ENCODE data around the gene VASH1. TPM values are rescaled to one million over a fixed set of nuclear protein-coding genes. Genes with fewer than 3 reads are reported as not detected.

The VASH1 gene
- total RNA-seq = 1 to 10 TPM; 2.6 to 3.3 TPM

DNA sequence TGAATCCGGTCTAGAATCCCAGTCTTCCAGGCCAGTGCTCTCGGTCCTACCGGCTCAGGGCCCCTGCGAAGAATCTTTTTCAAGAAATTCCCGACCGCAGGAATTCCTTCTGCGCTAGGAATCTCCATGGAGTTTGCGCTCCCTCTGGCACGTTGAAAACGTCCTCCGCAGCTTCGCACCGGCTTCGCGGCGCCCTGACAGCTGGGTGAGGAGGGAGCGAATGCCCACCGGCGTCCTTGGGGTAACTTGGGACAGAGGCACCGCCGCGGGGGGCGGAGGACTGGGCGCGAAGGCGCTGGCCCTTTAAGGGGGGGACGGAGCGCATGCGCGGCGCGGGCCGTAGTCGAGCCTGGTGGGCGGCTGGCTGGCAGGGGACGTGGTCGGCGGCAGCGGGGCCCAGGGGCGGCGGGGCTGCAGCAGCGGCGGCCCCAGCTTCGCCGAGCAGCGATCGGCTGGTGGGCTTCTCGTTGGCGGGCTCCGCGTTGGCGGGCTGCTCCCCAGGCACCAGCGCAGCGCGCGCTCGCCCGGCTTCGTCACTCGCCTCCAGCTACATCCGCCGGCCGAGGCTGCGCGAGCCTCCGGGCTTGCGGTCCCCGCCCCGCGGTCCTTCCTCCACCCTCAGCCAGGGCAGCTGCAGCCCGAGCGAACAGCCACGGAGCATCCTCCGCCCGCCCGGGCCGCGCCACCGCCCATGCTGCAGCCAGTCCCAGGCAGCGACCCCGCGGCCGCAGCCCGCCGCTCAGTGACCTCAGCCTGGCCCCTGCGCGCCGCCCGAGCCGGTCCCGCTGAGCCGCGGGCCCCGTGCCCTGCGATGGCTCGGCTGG is at the start of gene VASH1:
Gene VASH1 (plus strand): TSS at position 333 of the 824 bp plus-strand sequence. CDS start 1,354 bp downstream, outside the sequence.

DNA sequence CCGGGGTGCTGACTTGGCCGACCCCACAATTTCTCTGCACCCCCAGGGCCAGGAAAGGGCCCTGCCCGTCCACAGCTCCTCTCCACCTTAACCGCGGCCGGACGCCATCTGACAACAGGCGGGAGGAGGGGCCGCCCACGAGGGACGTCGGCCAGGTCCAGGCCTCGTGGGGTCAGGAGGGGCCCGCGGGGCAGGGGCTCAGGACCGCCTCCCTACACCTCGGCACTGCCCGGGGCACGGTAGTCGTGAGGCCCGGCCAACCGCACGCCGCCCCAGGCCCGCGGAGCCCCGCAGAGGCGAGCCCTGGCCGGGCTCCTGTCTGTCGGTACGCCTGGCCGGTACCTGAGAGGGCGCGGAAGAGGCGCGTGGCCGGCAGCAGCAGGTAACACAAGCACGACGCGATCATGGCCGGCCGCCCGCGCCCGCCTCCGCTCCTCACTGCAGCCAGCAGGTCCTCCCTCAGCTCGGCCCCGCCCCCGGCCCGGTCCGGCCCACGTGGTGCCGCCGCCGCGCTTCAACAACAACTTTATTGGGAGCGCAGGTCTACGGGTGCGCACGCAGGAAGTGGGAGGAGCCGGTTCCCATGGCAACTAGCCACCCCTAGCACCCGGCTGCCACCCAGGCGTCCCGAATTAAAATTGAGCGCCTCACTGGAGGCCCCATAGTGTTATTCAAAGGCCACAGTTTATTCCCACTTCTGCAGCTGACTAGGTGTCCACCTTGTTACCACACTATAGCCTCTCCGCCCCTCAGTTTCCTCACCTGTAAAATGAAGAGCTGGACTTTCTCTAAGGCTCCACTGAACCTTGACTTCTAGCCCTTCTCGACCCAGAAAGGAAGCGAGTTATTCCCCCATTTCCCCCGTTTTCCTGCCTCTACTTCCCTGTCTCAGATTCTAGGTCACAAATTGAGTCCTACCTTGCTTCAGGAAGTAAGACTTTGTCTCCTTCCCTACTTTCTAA is 51.4 kb downstream of the VASH1 start, which contains the start of gene ANGEL1:
Gene ANGEL1 (minus strand): TSS at position 461 of the 962 bp plus-strand sequence. CDS start 55 bp downstream, at position 406.

DNA sequence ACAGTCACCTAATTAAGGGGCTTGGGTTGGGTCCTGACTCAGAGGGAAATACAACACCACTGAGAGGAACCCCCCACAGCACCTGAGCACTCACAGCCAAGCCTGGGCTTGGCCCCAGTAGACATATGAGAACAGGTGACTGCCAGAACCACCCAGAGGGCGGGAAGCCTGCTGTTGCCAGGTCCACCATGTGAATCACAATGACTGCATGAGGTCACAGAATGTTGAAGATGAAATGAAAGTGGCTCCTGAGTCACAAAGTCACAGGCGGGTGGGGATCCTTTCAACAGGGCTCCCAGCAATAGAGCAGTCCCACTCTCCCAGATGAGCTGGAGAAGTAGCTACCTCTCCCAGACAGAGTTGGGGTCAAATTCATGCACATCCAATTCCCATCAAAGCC is 64.9 kb downstream of the VASH1 start, which contains the start of gene LRRC74A:
Gene LRRC74A (plus strand): TSS at position 287 of the 400 bp plus-strand sequence. CDS start 290 bp downstream, outside the sequence.

Other genes starting within 250 kb of the VASH1 start
- gene ANGEL1, start 51.4 kb downstream of the VASH1 start, total RNA-seq = 10 to 100 TPM; 14.2 to 17.2 TPM
- gene LRRC74A, start 64.9 kb downstream of the VASH1 start, total RNA-seq = not detected